IPS-NIHi11 (cell line): ENCODE measurements around the gene USP3.
"Not testable (repeated sequence)": the region's sequence is repeated elsewhere in the genome, so short reads cannot be mapped to it uniquely, and the experiment has no call there.

ENCODE experiments used
- DNase-seq: peaks from one replicate; pipeline ENCODE4 v3.0.0; 2012; ENCODE audit warnings: mixed read lengths, low spot score

The USP3 gene

GRCh38 chr15:63610209-63610841, 105.9 kb downstream of the USP3 start:
- DNase-seq: peak; percentile 79

GRCh38 chr15:63611177-63611576, 106.8 kb downstream of the USP3 start:
- DNase-seq: no peak

- no peak for DNase-seq
These were observed 107.9 kb downstream of the USP3 start for GRCh38 chr15:63612300-63612699.

- DNase-seq: peak; percentile 29
These were observed 111.5 kb downstream of the USP3 start for GRCh38 chr15:63615935-63616334.

GRCh38 chr15:63617147-63617546, 112.8 kb downstream of the USP3 start:
- DNase-seq: not testable (repeated sequence)

GRCh38 chr15:63617627-63618026, 113.2 kb downstream of the USP3 start:
- not testable (repeated sequence) for DNase-seq

GRCh38 chr15:63620760-63621159, 116.4 kb downstream of the USP3 start:
- DNase-seq: not testable (repeated sequence)

GRCh38 chr15:63623232-63623969, 119.0 kb downstream of the USP3 start:
- no peak for DNase-seq

GRCh38 chr15:63626955-63627354, 122.6 kb downstream of the USP3 start:
- no peak for DNase-seq

GRCh38 chr15:63628123-63628822, 123.9 kb downstream of the USP3 start:
- DNase-seq: no peak

- DNase-seq: no peak
These were observed 125.8 kb downstream of the USP3 start for GRCh38 chr15:63630036-63630751.

- DNase-seq: no peak
These were observed 128.9 kb downstream of the USP3 start for GRCh38 chr15:63633312-63633711.

GRCh38 chr15:63634154-63634553, 129.8 kb downstream of the USP3 start:
- DNase-seq: no peak

- DNase-seq: no peak
These were observed 132.2 kb downstream of the USP3 start for GRCh38 chr15:63636518-63637061.

GRCh38 chr15:63638839-63639238, 134.4 kb downstream of the USP3 start:
- DNase-seq: no peak

- DNase-seq: no peak
These were observed 135.8 kb downstream of the USP3 start for GRCh38 chr15:63640146-63640545.
